Stimulated activated CD4-positive, alpha-beta T cell treated with anti-CD3 and anti-CD28 coated beads, TNF-alpha, amount 100 ng/mL, for 4 hours (primary cell): ENCODE data around the gene SFI1.
A peak's percentile ranks its signal among the peaks of the same experiment; 100 is the strongest.

ENCODE experiments used
- DNase-seq, 3 experiments: peaks; one replicate each; pipeline ENCODE4 v3.0.0-alpha.2; 2020; ENCODE audit warnings: low read depth in 3 of 3

Gene SFI1

DNA sequence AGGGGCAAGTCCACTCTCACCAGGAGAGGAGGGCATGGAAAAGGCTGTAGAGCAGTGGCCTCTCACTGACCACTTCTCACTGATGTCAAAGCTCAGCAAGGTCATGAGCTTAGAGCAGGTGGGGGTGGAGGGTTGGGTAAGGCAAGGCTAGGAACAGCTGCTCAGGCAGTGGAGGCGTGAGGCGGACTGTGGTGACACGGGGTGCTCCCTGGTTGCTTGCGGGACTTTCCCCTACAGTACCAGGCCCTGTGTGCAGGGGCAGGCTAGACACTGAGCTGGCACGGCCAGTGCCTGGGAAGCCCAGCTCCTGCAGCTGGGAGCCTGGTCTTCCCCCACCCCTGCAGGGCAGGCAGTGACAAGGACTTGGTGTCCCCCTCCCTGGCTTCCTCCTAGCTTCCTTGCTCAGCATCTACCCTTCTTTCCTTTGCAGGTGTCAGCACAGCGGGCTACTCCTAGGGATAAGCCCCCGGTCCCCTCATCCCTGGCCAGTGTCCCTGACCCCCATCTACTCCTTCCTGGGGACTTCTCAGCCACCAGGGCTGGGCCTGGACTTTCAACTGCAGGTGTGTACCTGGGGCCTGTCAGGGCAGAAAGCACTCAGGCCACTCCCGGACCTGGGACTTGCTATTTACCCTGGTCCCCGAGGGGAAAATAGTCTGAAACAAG is 120.1 kb downstream of the SFI1 start:
- no peak for DNase-seq

- DNase-seq, result no peak
Measured at GRCh38 chr22:31618057-31618456, 121.7 kb downstream of the SFI1 start.

DNA sequence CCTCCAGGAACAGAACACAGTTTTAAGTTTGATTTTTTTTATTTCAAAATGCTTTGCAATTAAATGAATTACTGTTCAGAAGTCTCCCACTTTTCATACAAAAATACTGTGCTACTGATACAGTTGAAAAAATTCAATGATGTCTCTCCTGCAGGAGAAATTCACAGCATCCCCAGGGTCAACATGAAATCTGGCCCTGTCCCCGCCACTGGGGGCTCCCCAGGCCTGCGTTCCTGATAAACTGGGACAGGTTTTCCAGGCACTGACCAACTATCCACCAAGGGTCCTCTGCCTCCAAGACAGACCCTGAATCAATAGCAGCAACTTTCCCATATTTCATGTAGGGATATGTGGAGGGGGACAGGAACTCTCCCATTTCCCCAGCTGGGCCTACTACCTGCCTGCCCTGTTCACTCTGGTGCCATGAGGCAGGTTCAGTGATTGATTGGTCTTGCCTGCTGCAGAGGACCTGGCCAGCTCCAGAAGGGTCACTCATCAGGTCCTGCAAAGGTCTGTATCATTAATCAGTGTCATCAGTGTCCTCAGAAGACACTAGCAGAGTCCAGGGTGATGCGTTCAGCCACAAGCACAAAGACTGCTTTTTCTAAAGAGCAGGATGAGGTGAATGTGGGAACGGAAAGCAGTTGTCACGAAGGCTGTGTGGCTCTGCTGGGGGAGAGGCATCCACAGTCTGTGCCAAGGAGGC is 122.3 kb downstream of the SFI1 start:
- DNase-seq, result no peak

- no peak for DNase-seq
Measured at GRCh38 chr22:31619611-31620300, 123.4 kb downstream of the SFI1 start.

GRCh38 chr22:31620756-31621480 is 124.6 kb downstream of the SFI1 start:
- DNase-seq, result no peak

- DNase-seq, result no peak
Measured at GRCh38 chr22:31621507-31622124, 125.3 kb downstream of the SFI1 start.

- no peak for DNase-seq
Measured at GRCh38 chr22:31622980-31623379, 126.6 kb downstream of the SFI1 start.

DNA sequence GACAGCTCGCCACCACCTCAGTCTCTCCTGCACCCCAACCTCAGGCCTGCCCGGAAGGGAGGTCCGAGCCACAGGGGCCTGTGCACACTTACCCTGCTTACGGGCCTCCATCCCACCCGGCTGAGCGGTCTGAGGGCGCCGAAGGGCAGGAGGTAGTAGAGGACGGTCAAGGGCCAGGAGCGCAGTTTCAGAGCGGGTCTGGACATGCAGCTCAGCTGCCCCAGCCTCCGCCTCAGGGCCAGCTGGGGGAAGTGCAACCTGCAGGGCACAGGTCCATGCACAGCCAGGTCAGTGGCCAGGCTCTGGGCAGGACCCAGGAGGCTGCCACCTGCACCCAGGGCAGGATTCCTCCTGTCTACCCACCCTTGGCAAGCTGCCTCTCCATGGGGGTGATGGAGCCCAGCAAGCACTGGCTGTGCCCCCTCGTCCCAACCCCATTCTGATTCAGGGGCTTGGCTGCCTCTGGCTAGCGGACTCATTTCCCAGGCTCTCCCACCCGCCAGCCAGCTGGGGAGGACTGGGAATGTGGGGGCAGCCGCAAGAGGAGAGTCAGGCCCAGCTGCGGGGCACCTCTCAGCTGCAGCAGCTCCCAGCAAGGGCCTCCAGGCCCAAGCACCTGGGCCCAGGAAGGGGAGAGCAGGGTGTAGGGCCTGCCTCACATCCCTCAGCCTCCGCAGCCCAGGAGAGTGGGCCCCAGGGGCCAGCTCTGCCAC is 127.4 kb downstream of the SFI1 start:
- DNase-seq, result no peak

- no peak for DNase-seq
Measured at GRCh38 chr22:31625257-31625640, 128.9 kb downstream of the SFI1 start.

GRCh38 chr22:31625661-31626426 is 129.5 kb downstream of the SFI1 start:
- no peak for DNase-seq

GRCh38 chr22:31626427-31627150 is 130.3 kb downstream of the SFI1 start:
- no peak for DNase-seq

GRCh38 chr22:31627223-31627731 is 130.9 kb downstream of the SFI1 start:
- DNase-seq, result no peak

DNA sequence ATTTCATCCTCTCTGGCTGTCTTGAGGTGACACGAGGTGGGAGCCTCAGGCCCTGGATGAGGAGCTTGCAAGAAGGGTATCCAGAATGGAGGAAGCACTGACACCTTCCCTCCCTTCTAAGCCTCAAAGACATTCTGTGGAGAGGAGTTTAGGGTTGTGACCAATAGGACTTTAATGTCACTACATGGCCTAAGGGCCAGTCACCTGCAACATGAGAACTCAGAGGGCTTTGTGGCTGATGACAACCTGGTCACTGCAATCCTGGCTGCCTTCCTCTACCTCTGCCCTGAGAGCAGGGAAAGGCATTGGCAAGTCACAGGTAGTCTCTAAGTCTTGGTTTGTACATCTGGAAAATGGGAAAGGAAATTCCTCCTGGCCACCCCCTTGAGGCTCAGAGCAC is 132.0 kb downstream of the SFI1 start:
- DNase-seq, result no peak

DNA sequence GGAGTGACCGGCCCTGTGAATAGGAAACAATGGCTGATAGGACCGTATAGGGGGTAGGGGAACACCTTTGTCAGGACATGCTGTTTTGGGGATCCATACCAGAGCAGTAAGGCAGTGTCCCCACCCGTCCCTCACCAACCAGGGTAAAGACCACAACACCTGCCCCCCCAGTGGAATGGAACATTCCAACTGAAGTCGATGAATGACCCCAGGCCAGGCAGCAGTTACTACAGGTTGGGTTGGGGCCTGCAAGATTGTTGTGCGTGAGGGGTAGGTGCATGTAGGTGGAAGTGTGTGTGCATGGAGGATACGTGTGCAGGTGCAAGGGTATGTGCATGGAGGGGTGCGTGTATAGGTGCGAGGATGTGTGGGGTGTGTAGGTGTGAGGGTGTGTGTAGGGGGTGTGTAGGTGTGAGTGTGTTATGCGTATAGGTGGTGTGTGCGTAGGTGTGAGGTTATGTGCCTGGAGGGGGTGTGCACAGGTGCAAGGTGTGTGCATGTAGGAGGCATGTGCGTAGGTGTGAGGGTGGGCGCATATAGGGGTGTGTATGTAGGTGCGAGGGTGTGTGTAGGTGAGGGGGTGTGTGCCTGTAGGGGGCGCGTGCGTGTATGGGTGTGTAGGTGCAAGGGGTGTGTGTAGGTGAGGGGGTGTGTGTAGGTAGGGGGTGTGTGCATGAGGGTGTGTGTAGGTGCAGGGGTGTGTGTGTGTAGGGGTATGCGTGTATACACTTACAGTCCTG is 132.8 kb downstream of the SFI1 start:
- peak in 2 of 3 experiments; percentile 23 to 28 for DNase-seq

- DNase-seq, result no peak
Measured at GRCh38 chr22:31629741-31630184, 133.4 kb downstream of the SFI1 start.

DNA sequence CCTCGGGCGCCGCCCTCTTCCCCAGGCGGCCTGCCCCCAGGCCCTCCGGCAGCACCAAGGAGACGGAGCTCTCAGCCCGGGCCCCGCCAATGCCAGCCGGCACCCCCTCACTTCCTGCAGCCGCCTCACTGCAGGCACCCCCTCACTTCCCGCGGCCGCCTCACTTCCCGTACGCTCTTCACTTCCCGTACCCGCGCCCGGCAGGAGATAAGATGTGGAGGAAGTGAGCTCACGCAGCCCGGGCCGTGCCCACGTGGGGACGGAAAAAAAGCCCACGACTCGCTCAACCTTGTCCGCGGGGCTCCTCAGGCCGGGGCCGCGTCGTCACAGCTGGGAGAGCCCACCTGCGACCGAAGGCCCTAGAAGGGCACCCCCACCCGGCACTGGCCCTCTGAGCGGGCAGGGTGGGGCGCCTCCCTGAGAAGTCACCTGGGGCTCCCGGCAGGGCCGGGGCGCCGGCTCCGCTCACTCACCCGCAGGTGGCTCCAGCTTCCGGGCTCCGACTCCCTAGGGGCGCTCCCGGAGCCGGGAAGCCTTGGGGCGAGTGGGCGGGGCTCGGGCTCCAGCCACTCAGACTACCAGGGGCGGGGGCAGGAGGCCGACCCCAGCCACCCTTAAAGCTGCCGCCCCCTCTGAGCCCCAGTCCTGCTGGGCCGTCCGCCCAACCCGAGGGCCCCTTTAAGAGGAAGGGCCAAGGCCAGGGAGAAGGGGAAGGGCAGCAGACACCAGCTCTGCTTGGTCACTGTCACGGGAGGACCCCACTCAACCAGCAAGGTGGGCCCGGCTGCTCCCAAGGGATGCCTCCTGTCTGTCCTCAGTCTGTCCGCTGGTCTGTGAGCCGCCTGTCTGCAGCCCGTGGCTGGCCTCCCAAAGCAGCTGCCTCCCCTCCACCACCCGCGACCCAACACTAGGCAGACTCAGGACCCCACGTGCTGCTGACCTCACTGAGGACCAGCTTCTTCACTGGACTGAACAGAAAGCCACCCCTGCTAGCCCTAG is 134.3 kb downstream of the SFI1 start:
- peak; percentile 70 to 84 (median 79) for DNase-seq

- DNase-seq, result no peak
Measured at GRCh38 chr22:31631436-31631835, 135.1 kb downstream of the SFI1 start.
